Erythroblast (primary cell): Measurements from ENCODE around the gene LRRC9.
"Not testable (repeated sequence)": the region's sequence is repeated elsewhere in the genome, so short reads cannot be mapped to it uniquely, and the experiment has no call there.

ENCODE experiments used
- DNase-seq, 2 experiments: peaks; one replicate each; lab custom pipeline; 2025; lab: John Stamatoyannopoulos, UW
- GATA1 ChIP-seq: IDR thresholded peaks from 2 replicates; pipeline ENCODE4 v1.6.1; 2011; ENCODE audit warnings: low read depth, mild to moderate bottlenecking, control low read depth, low read length, moderate library complexity
- POLR2A ChIP-seq: IDR thresholded peaks from 2 replicates; pipeline ENCODE4 v1.6.1; 2011; ENCODE audit warnings: mild to moderate bottlenecking, low read length

LRRC9 gene

DNA sequence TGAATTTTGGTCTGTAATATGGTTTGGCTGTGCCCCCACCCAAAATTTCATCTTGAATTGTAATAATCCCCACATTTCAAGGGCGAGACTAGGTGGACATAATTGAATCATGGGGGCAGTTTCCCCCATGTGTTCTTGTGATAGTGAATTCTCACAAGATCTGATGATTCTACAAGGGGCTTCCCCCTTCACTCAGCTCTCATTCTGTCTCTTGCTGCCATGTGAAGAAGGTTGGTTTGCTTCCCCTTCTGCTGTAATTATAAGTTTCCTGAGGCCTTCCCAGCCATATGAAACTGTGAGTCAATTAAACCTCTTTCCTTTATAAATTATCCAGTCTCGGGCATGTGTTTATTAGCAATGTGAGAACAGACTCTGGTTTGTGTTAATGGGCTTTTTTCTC lies 5.9 kb downstream of the LRRC9 start:
- no peak for DNase-seq
- no peak for TF ChIP-seq GATA1

DNA sequence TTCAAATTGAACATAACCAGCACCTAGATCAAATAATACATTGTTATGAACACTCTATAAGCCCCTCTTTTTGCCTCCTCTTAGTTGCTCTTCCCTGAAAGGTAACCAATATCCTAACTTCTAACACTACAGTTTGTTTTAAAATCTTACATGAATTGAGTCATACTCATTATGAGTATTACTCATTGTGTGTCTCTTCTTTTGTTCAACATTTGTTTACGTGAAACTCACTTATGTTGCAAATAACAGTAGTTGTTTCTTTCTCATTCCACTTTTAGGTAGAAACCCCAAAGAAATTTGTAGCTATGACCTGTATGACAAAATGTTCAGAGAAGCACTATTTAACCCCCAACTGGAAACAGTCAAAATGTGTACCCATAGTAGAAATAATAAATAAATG lies 6.6 kb downstream of the LRRC9 start:
- TF ChIP-seq GATA1 (no peak), POLR2A (no peak)
- no peak for DNase-seq

DNA sequence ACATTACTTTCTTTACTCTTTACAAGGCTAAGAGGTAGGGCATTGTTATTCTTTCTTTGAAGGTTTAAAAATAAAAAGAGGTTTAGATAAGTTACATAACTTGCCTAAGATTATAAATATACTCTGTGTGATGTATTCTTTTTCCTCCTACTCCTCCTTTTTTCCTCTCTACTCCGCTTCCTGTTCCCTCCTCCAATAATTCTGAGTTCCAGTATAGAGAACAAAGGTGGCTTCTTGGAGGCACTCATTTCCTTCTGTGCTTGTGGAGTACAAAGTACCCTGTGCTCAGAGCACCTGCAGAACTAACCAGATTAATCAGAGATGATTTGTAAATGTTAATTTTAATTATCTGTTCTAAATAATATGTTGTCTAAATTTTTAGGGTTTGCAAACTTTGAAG lies 11.3 kb downstream of the LRRC9 start:
- no peak for TF ChIP-seq GATA1
- TF ChIP-seq POLR2A, result no peak
- DNase-seq, result no peak

DNA sequence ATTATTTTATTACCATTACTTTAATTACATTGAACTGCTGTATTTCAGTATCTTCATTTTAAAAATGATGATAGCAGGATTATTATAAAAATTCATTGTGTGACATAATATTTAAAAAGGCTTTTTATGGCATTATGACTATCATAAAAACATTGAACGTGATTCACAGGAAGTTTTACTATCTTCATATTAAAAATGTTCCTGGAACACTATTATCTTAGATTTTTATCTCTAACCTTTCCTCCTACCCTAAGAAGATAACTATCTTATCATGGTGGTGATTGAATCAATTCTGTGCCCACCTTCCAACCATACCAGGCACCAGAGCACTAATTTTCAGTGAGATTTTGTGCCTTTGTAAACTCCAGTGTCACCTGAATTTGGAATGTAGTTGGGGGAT lies 16.2 kb downstream of the LRRC9 start:
- no peak for TF ChIP-seq GATA1
- TF ChIP-seq POLR2A, result no peak
- DNase-seq, result no peak

DNA sequence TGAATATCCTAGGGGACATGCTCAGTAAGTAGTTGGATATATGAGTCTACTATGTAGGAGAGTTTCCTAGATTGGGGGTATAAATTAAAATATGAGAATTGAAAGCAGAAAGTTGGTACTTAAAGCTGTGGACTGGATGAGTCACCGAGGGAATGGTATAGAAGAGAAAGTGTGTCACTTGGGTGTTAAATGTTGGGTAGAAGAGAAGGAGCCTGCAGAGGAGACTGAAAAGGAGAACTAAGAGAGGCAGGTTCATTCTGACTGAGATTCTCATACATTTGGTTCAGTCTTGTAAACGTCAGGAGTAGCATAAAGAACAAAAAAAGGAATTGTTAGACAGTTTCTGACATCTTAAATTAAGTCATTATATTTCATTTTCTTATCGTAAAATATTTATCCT lies 19.9 kb downstream of the LRRC9 start:
- no peak for TF ChIP-seq POLR2A
- TF ChIP-seq GATA1, result no peak
- no peak for DNase-seq

DNA sequence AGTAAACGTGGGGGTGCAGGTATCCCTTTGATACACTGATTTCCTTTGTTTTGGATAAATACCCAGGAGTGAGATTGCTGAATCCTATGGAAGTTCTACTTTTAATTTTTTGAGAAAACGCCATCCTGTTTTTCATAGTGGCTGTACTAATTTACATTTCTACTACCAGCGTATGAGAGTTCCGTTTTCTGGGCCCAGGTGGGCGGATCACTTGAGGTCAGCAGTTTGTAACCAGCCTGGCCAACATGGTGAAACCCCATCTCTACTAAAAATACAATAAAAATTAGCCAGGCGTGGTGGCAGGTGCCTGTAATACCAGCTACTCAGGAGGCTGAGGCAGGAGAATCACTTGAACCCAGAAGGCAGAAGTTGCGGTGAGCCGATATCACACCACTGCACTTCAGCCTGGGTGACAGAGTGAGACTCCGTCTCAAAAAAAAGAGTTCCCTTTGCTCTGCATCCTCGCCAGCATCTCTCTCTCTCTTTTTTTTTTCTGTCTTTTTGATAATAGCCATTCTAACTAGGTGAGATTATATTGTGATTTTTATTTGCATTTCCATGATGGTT lies 22.4 kb downstream of the LRRC9 start:
- not testable (repeated sequence) for DNase-seq

DNA sequence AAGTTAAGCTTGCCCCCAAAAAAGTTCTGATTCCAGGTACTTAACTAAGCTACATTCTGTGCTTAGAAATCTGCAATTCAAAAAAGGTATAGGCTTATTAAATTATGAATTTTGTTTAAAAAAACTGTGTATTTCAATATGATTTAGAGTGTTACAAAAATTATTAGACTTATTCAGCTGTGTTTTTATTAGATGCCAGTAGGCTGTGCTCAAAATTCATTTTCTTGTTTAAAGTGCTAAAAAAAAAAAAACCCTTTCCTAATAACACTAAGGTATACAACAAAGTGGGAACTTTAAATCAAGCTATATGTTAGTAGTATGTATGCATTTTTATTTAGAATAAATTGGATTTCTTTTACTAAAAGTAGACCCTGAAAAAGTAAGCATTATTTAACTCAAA lies 25.0 kb downstream of the LRRC9 start:
- TF ChIP-seq POLR2A, result no peak
- TF ChIP-seq GATA1, result no peak
- DNase-seq, result no peak

DNA sequence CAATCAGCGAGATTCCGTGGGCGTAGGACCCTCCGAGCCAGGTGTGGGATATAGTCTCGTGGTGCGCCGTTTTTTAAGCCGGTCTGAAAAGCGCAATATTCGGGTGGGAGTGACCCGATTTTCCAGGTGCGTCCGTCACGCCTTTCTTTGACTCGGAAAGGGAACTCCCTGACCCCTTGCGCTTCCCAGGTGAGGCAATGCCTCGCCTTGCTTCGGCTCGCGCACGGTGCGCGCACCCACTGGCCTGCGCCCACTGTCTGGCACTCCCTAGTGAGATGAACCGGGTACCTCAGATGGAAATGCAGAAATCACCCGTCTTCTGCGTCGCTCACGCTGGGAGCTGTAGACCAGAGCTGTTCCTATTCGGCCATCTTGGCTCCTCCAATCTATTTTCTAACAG lies 32.2 kb downstream of the LRRC9 start:
- DNase-seq, result not testable (repeated sequence)

DNA sequence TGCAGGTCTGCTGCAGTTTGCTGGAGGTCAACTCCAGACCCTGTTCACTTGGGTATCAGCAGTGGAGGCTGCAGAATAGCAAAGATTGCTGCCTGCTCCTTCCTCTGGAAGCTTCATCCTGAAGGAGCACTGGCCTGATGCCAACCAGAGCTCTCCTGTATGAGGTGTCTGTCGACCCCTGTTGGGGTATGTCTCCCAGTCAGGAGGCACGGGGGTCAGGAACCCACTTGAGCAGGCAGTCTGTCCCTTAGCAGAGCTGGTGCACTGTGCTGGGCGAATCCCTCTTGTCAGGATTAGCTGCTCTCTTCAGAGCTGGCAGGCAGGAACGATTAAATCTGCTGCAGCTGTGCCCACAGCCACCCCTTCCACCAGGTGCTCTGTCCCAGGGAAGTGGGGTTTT lies 37.9 kb downstream of the LRRC9 start:
- DNase-seq, result not testable (repeated sequence)

DNA sequence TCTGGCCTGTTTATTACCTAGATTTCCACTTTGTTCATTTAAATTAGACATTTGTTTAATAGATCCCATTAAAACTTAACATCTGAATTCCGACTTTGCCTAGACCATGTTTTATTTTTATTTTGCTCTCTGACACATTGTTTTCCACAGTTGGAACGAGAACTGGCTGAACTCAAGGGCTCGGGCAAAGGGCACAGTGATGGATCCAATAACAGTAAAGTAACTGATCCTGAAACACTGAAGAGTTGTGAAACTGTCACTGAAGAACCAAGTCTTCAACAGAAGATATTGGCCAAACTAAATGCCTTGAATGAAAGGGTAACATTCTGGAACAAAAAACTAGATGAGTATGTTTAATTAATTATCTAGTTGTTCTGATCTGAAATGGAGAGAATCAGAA lies 39.7 kb downstream of the LRRC9 start:
- TF ChIP-seq GATA1 (no peak), POLR2A (no peak)
- DNase-seq, result no peak

DNA sequence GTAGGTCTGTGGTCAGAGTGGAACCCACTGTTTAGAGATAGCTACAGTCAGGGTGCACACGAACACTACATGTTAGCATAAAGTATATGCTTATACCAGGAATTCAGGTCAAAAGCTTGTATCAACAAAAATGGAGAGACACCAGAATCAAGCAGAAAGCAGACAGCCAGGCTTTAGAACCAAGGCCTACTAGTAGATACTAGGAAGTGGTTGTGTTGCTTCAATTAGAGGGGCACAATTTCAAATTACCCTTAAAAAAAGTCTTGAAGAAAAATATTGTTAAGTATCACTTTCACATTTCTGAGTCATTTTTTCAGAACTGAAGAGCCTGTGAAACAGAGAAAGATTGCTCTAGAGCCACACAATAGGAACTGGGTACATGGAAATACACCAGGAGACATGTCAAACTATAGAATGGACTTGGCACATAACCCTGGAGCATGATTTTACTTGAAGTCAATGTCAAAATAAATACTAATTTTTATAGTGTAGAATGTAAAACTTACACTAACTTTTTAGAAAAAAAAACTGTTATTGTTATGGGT lies 41.6 kb downstream of the LRRC9 start:
- no peak for TF ChIP-seq POLR2A
- no peak for TF ChIP-seq GATA1
- DNase-seq, result no peak

DNA sequence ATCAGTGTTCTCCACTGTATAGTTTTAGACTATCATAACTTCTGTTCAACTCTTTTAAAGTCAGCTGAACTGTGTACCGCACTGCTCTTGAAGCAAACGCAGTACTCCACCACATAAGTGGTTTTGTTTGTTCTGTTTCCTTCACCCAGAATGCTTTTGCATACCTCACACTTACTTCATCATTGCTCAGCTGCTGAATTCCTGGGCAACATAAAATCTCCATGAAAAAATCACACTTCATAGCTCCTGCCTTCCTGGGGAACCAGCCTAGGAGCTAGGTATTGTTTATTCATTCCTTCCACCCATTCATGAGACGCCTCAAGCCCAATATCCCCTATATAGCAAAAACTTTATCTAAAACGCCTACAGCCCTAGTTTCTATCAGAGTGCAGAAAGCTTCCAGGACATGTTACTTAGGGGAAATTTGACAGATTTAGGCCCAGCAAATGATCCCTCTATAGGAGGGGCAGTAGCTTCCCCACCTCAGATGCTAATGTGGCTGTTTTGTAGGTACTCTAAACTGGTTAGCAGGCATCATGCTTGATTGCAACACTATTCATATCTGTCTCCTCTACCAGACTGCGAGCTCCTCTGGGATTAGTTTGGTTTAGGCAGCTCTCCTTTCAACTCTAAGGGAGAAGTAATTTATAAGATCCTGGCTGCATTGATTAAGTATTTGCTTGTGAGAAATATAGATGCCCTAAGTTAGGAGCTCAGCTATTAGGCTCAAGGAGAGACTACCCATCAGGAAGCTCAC lies 44.5 kb downstream of the LRRC9 start:
- TF ChIP-seq GATA1 (no peak), POLR2A (no peak)
- no peak for DNase-seq

DNA sequence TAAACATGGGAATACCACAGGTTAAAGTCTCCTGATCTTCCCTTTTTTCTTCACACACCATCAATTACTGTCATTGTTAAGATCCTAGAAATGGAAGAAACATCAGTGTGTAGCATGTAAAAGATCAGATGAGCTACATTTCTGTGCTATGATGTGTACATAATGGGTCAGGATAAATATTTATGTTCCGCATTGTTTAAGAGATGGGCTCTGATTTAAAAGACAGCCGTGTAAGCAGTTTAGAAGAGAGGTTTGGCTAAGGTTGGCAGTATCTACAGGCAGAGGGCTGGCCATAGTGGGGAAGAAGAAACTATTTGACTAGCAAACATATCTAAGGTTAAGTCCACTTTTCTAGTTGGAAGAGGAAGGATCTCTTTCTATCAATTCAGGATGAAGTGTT lies 49.4 kb downstream of the LRRC9 start:
- TF ChIP-seq POLR2A (no peak), GATA1 (no peak)
- no peak for DNase-seq

DNA sequence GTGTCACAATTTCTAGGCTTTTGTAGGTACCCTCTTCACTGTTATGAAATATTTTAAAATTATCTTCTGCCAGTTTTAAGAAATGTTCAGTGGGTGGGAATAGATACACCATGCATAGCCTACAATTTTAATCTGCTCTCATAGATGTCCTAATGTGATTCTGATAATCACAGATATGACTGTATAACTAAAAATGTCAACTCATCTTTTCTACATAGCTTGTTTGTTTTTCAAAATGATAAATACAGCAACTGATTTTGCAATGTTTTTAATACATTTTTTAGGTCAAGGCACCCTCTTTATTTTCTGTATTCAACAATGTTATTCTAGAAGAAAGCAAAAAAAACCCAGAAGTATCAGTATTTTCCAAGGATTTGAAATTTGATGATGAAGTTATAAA lies 61.6 kb downstream of the LRRC9 start:
- no peak for TF ChIP-seq POLR2A
- TF ChIP-seq GATA1, result no peak
- DNase-seq, result no peak

DNA sequence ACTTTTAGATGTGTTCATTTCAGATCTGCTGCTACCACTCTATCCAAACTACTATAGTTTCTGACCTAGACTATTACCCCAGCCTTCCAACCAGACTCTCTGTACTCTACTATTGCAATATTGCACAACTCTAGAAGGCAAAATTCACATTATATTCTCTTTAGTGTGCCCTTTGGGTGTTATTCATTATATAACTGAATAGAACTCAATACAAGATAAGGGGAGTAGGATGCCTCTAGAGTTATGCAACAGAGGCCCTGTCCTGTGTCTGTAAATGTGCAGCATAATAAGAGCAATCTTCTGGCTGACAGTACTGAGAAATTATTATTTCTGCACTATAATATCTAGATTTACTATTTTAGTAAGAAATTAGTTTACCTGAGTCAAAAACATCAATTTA lies 63.1 kb downstream of the LRRC9 start:
- no peak for DNase-seq
- TF ChIP-seq GATA1 (no peak), POLR2A (no peak)

DNA sequence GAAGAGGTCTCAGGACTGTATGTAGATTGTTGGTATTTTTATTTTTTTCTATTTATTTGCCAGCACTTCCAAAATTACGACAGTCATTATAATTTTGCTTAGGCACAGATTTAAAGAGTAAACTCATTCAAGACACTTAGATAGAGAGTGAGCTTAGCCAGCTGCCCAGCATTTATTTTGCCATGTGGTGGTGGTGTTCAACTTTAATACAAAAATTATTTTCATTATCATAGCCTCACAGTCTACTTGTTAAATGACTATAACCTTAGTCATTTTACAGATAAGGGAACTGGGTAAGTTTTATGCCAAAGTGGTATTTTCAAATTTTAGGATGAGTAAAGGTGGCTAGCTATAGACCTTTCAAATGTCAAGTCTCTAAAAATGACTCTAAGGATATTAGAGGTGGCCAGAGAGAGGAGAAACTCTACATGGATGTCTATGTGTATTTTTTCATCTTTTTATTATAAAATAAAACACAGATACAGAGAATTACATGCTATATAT lies 66.7 kb downstream of the LRRC9 start:
- no peak for TF ChIP-seq GATA1
- TF ChIP-seq POLR2A, result no peak

DNA sequence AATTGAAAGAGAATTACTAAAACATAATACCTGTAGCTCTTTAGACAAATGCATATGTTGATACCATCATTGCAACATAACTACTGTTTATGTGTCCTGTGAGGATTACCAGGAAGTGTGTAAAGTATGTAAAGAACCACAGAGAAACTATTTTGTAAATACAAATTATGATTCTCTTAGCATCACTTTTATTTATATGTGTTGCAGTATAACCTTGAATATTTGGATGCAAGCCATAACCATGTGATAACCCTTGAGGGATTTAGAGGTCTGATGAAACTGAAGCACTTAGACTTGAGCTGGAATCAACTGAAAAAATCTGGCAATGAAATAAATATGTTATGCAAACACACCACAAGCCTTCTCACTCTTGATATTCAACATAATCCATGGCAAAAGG lies 77.5 kb downstream of the LRRC9 start:
- TF ChIP-seq GATA1 (no peak), POLR2A (no peak)
- DNase-seq, result no peak

More for the DNA sequence above, 66.7 kb downstream of the LRRC9 start:
- no peak for DNase-seq
